NCI-H2081 treated with DMSO at 0.1 percent for 48 hours (cell line): ENCODE data around the gene RIC8A.
"Not testable (repeated sequence)": the region's sequence is repeated elsewhere in the genome, so short reads cannot be mapped to it uniquely, and the experiment has no call there.

Source experiments
- DNase-seq: peaks from one replicate; lab custom pipeline; 2025; lab: John Stamatoyannopoulos, UW

Gene RIC8A

GRCh38 chr11:220641-221215 lies 13.2 kb downstream of the RIC8A start:
- not testable (repeated sequence) for DNase-seq

GRCh38 chr11:221539-221938 lies 14.0 kb downstream of the RIC8A start:
- DNase-seq: no peak

GRCh38 chr11:221998-222789 lies 14.7 kb downstream of the RIC8A start:
- no peak for DNase-seq

GRCh38 chr11:223026-223789 lies 15.7 kb downstream of the RIC8A start:
- DNase-seq: no peak

GRCh38 chr11:223884-224283 lies 16.4 kb downstream of the RIC8A start:
- DNase-seq: no peak

GRCh38 chr11:224424-224823 lies 16.9 kb downstream of the RIC8A start:
- no peak for DNase-seq

- no peak for DNase-seq
Measured at GRCh38 chr11:225734-226453, 18.4 kb downstream of the RIC8A start.

- DNase-seq: no peak
Measured at GRCh38 chr11:227824-228379, 20.4 kb downstream of the RIC8A start.

- no peak for DNase-seq
Measured at GRCh38 chr11:230431-230830, 22.9 kb downstream of the RIC8A start.

GRCh38 chr11:232783-233565 lies 25.5 kb downstream of the RIC8A start:
- no peak for DNase-seq

- DNase-seq: no peak
Measured at GRCh38 chr11:235180-235579, 27.7 kb downstream of the RIC8A start.

- no peak for DNase-seq
Measured at GRCh38 chr11:235609-235996, 28.1 kb downstream of the RIC8A start.

GRCh38 chr11:235997-236773 lies 28.7 kb downstream of the RIC8A start, which contains the start of gene SIRT3:
SIRT3 (minus strand) TSS chr11:236342; CDS start chr11:236328, 14 bp downstream.
- DNase-seq: peak; percentile 16

- DNase-seq: peak; percentile 43
Measured at GRCh38 chr11:236774-237767, 29.6 kb downstream of the RIC8A start, which contains the start of gene PSMD13. PSMD13 (plus strand) TSS chr11:236976; CDS start chr11:237050, 74 bp downstream.

GRCh38 chr11:238346-238745 lies 30.8 kb downstream of the RIC8A start:
- not testable (repeated sequence) for DNase-seq

GRCh38 chr11:240315-240714 lies 32.8 kb downstream of the RIC8A start:
- no peak for DNase-seq

GRCh38 chr11:241634-242033 lies 34.1 kb downstream of the RIC8A start:
- DNase-seq: no peak

GRCh38 chr11:244376-244775 lies 36.9 kb downstream of the RIC8A start:
- no peak for DNase-seq

- DNase-seq: no peak
Measured at GRCh38 chr11:249062-249461, 41.6 kb downstream of the RIC8A start.
